Immature natural killer cell (primary cell): ENCODE measurements around the gene CTTNBP2NL. TPM values are rescaled to one million over a fixed set of nuclear protein-coding genes. Genes with fewer than 3 reads are reported as not detected.
"Not testable (repeated sequence)": the region's sequence is repeated elsewhere in the genome, so short reads cannot be mapped to it uniquely, and the experiment has no call there.

Experiments used
- DNase-seq, 3 donors: peaks; one replicate each; pipeline ENCODE4 v3.0.0; 2022; ENCODE audit warnings: mixed read lengths in 1 of 3
- H3K27ac Mint-ChIP-seq, 6 donors: one replicate each; pipeline ENCODE4 v1.8.0; 2020; ENCODE audit warnings: mixed read lengths in 6 of 6, mild to moderate bottlenecking in 5 of 6, inconsistent platforms in 4 of 6, moderate library complexity in 3 of 6
- H3K27me3 Mint-ChIP-seq, 3 donors: one replicate each; pipeline ENCODE4 v1.8.0; 2020 to 2021; ENCODE audit warnings: low read depth in 3 of 3, mild to moderate bottlenecking in 3 of 3, mixed read lengths in 3 of 3, moderate library complexity in 3 of 3, inconsistent platforms in 1 of 3
- H3K36me3 Mint-ChIP-seq, 3 donors: one replicate each; pipeline ENCODE4 v1.8.0; 2020; ENCODE audit warnings: mixed read lengths in 3 of 3, inconsistent platforms in 2 of 3, mild to moderate bottlenecking in 2 of 3
- H3K4me1 Mint-ChIP-seq, 2 donors: one replicate each; pipeline ENCODE4 v1.8.0; 2020; ENCODE audit warnings: inconsistent platforms in 2 of 2, mild to moderate bottlenecking in 2 of 2, mixed read lengths in 2 of 2, moderate library complexity in 1 of 2
- H3K4me3 Mint-ChIP-seq, 5 donors: one replicate each; pipeline ENCODE4 v1.8.0; 2020; ENCODE audit warnings: mild to moderate bottlenecking in 5 of 5, mixed read lengths in 5 of 5, inconsistent platforms in 3 of 5, moderate library complexity in 3 of 5
- H3K9me3 Mint-ChIP-seq, 6 donors: one replicate each; pipeline ENCODE4 v1.8.0; 2020; ENCODE audit warnings: mild to moderate bottlenecking in 6 of 6, mixed read lengths in 6 of 6, inconsistent platforms in 4 of 6, moderate library complexity in 3 of 6
- polyA plus RNA-seq, 3 donors: library from polyadenylated mRNA; unstranded; fragments of 300-500 nt; fragmentation: Illumina TruSeq; gene quantifications; one replicate each; pipeline ENCODE4 v1.2.3, GENCODE V29; 2021

CTTNBP2NL gene
- polyA plus RNA-seq, 3 donors from 2014 or later, result 0.03 TPM; not detected in 2

- DNase-seq, result no peak
- H3K4me1 Mint-ChIP-seq, result no peaks in the 10 kb centered on the region
- H3K27me3 Mint-ChIP-seq, result peaks cover 0 to 3% (median 2%) of the 10 kb centered on the region in 3 donors
- no peak overlapping the region for H3K27ac Mint-ChIP-seq
- H3K36me3 Mint-ChIP-seq, result no peaks in the 10 kb centered on the region
- H3K9me3 Mint-ChIP-seq, result no peaks in the 10 kb centered on the region
- H3K4me3 Mint-ChIP-seq, result no peak overlapping the region
Observed at GRCh38 chr1:112450773-112451172, 54.8 kb downstream of the CTTNBP2NL start.

- not testable (repeated sequence) for H3K4me1 Mint-ChIP-seq
Observed at GRCh38 chr1:112451301-112451700, 55.3 kb downstream of the CTTNBP2NL start.

GRCh38 chr1:112453876-112454275 lies 57.9 kb downstream of the CTTNBP2NL start:
- DNase-seq, result no peak
- no peaks in the 10 kb centered on the region for H3K4me1 Mint-ChIP-seq
- no peak overlapping the region for H3K27ac Mint-ChIP-seq
- H3K9me3 Mint-ChIP-seq, result no peaks in the 10 kb centered on the region
- H3K36me3 Mint-ChIP-seq, result no peaks in the 10 kb centered on the region
- peaks cover 2 to 8% (median 3%) of the 10 kb centered on the region in 3 donors for H3K27me3 Mint-ChIP-seq
- H3K4me3 Mint-ChIP-seq, result no peak overlapping the region

More at GRCh38 chr1:112451301-112451700, 55.3 kb downstream of the CTTNBP2NL start:
- H3K4me3 Mint-ChIP-seq, H3K27me3 Mint-ChIP-seq, H3K9me3 Mint-ChIP-seq, H3K27ac Mint-ChIP-seq, H3K36me3 Mint-ChIP-seq, DNase-seq: not testable (repeated sequence)

GRCh38 chr1:112454316-112454715 lies 58.3 kb downstream of the CTTNBP2NL start:
- Mint-ChIP-seq H3K4me3 (no peak overlapping the region), H3K9me3 (no peaks in the 10 kb centered on the region), H3K27ac (no peak overlapping the region), H3K36me3 (no peaks in the 10 kb centered on the region), H3K27me3 (peaks cover 2 to 8% (median 3%) of the 10 kb centered on the region in 3 donors), H3K4me1 (no peaks in the 10 kb centered on the region)
- no peak for DNase-seq

GRCh38 chr1:112457241-112457640 lies 61.2 kb downstream of the CTTNBP2NL start:
- Mint-ChIP-seq H3K36me3 (no peaks in the 10 kb centered on the region), H3K27me3 (peaks cover 1 to 14% (median 2%) of the 10 kb centered on the region in 3 donors), H3K9me3 (no peaks in the 10 kb centered on the region), H3K4me1 (no peaks in the 10 kb centered on the region), H3K27ac (no peak overlapping the region), H3K4me3 (no peak overlapping the region)
- DNase-seq, result no peak

- DNase-seq, result no peak
- H3K36me3 Mint-ChIP-seq, result no peaks in the 10 kb centered on the region
- H3K27ac Mint-ChIP-seq, result no peak overlapping the region
- H3K4me1 Mint-ChIP-seq, result no peaks in the 10 kb centered on the region
- H3K4me3 Mint-ChIP-seq, result no peak overlapping the region
- peaks cover 1 to 14% (median 2%) of the 10 kb centered on the region in 3 donors for H3K27me3 Mint-ChIP-seq
- no peaks in the 10 kb centered on the region for H3K9me3 Mint-ChIP-seq
Observed at GRCh38 chr1:112457955-112458354, 61.9 kb downstream of the CTTNBP2NL start.

- Mint-ChIP-seq H3K4me3 (no peak overlapping the region), H3K9me3 (no peaks in the 10 kb centered on the region), H3K4me1 (no peaks in the 10 kb centered on the region), H3K36me3 (no peaks in the 10 kb centered on the region), H3K27me3 (peaks cover 1 to 14% (median 2%) of the 10 kb centered on the region in 3 donors), H3K27ac (no peak overlapping the region)
- DNase-seq, result no peak
Observed at GRCh38 chr1:112458756-112459155, 62.7 kb downstream of the CTTNBP2NL start.

GRCh38 chr1:112460615-112461014 lies 64.6 kb downstream of the CTTNBP2NL start:
- DNase-seq, result no peak
- Mint-ChIP-seq H3K4me1 (peaks cover 1 to 2% of the 10 kb centered on the region in 2 donors), H3K27ac (no peak overlapping the region), H3K36me3 (no peaks in the 10 kb centered on the region), H3K27me3 (peaks cover 2 to 13% (median 5%) of the 10 kb centered on the region in 3 donors), H3K9me3 (no peaks in the 10 kb centered on the region), H3K4me3 (no peak overlapping the region)

- Mint-ChIP-seq H3K36me3 (no peaks in the 10 kb centered on the region), H3K9me3 (no peaks in the 10 kb centered on the region), H3K27ac (no peak overlapping the region), H3K4me1 (peaks cover 8 to 9% of the 10 kb centered on the region in 2 donors), H3K4me3 (no peak overlapping the region), H3K27me3 (peaks cover 2 to 13% (median 9%) of the 10 kb centered on the region in 3 donors)
- no peak for DNase-seq
Observed at GRCh38 chr1:112461200-112461871, 65.3 kb downstream of the CTTNBP2NL start.

GRCh38 chr1:112462953-112463279 lies 66.9 kb downstream of the CTTNBP2NL start:
- no peak overlapping the region for H3K27ac Mint-ChIP-seq
- no peaks in the 10 kb centered on the region for H3K9me3 Mint-ChIP-seq
- no peak overlapping the region for H3K4me3 Mint-ChIP-seq
- DNase-seq, result no peak
- H3K27me3 Mint-ChIP-seq, result peaks cover 2 to 17% (median 8%) of the 10 kb centered on the region in 3 donors
- H3K4me1 Mint-ChIP-seq, result peaks cover 11% of the 10 kb centered on the region in 2 donors
- H3K36me3 Mint-ChIP-seq, result no peaks in the 10 kb centered on the region

- no peaks in the 10 kb centered on the region for H3K36me3 Mint-ChIP-seq
- peaks cover 5 to 17% (median 8%) of the 10 kb centered on the region in 3 donors for H3K27me3 Mint-ChIP-seq
- no peak overlapping the region for H3K4me3 Mint-ChIP-seq
- H3K27ac Mint-ChIP-seq, result no peak overlapping the region
- H3K9me3 Mint-ChIP-seq, result no peaks in the 10 kb centered on the region
- peaks cover 11% of the 10 kb centered on the region in 2 donors for H3K4me1 Mint-ChIP-seq
- no peak for DNase-seq
Observed at GRCh38 chr1:112464501-112464900, 68.5 kb downstream of the CTTNBP2NL start.

GRCh38 chr1:112465122-112465521 lies 69.1 kb downstream of the CTTNBP2NL start:
- H3K4me1 Mint-ChIP-seq, result peaks cover 11% of the 10 kb centered on the region in 2 donors
- peak overlapping the region in 1 of 6 donors; percentile 45 for H3K27ac Mint-ChIP-seq
- no peaks in the 10 kb centered on the region for H3K36me3 Mint-ChIP-seq
- peaks cover 5 to 14% (median 11%) of the 10 kb centered on the region in 3 donors for H3K27me3 Mint-ChIP-seq
- no peak overlapping the region for H3K4me3 Mint-ChIP-seq
- H3K9me3 Mint-ChIP-seq, result no peaks in the 10 kb centered on the region
- DNase-seq, result no peak

GRCh38 chr1:112466078-112466660 lies 70.2 kb downstream of the CTTNBP2NL start:
- no peaks in the 10 kb centered on the region for H3K36me3 Mint-ChIP-seq
- peaks cover 11% of the 10 kb centered on the region in 2 donors for H3K4me1 Mint-ChIP-seq
- peak; percentile 73 to 78 (median 73) for DNase-seq
- H3K27ac Mint-ChIP-seq, result peak overlapping the region in 3 of 6 donors; percentile 19 to 77 (median 45)
- peaks cover 5 to 11% (median 11%) of the 10 kb centered on the region in 3 donors for H3K27me3 Mint-ChIP-seq
- no peaks in the 10 kb centered on the region for H3K9me3 Mint-ChIP-seq
- peak overlapping the region; percentile 70 to 86 (median 82) for H3K4me3 Mint-ChIP-seq

- H3K9me3 Mint-ChIP-seq, H3K36me3 Mint-ChIP-seq, DNase-seq, H3K4me3 Mint-ChIP-seq, H3K27ac Mint-ChIP-seq: not testable (repeated sequence)
- H3K4me1 Mint-ChIP-seq, result peaks cover 11% of the 10 kb centered on the region in 2 donors
- peaks cover 9 to 22% (median 13%) of the 10 kb centered on the region in 3 donors for H3K27me3 Mint-ChIP-seq
Observed at GRCh38 chr1:112470324-112470723, 74.3 kb downstream of the CTTNBP2NL start.
